ENCODE results near the gene ANO2.

The ANO2 gene

GRCh38 chr12:5916785-5917290, 28.2 kb downstream of the ANO2 start:
- no peak for DNase-seq (ENCODE audit: low read depth in 3 of 3)

- no peak for DNase-seq (ENCODE audit: low read depth in 3 of 3)
Measured at GRCh38 chr12:5915511-5915910, 29.5 kb downstream of the ANO2 start.

- no peak for DNase-seq (ENCODE audit: low read depth in 3 of 3)
Measured at GRCh38 chr12:5914387-5915149, 30.5 kb downstream of the ANO2 start.

- DNase-seq (ENCODE audit: low read depth in 3 of 3): no peak
Measured at GRCh38 chr12:5913387-5913786, 31.7 kb downstream of the ANO2 start.

- DNase-seq (ENCODE audit: low read depth in 3 of 3): no peak
Measured at GRCh38 chr12:5912437-5913334, 32.4 kb downstream of the ANO2 start.

GRCh38 chr12:5912011-5912410, 33.0 kb downstream of the ANO2 start:
- DNase-seq (ENCODE audit: low read depth in 3 of 3): no peak

- no peak for DNase-seq (ENCODE audit: low read depth in 3 of 3)
Measured at GRCh38 chr12:5910790-5911548, 34.1 kb downstream of the ANO2 start.

- DNase-seq (ENCODE audit: low read depth in 3 of 3): no peak
Measured at GRCh38 chr12:5909560-5909959, 35.5 kb downstream of the ANO2 start.

GRCh38 chr12:5908251-5908650, 36.8 kb downstream of the ANO2 start:
- DNase-seq (ENCODE audit: low read depth in 3 of 3): no peak

- no peak for DNase-seq (ENCODE audit: low read depth in 3 of 3)
Measured at GRCh38 chr12:5907807-5908206, 37.3 kb downstream of the ANO2 start.

- DNase-seq (ENCODE audit: low read depth in 3 of 3): no peak
Measured at GRCh38 chr12:5905757-5906156, 39.3 kb downstream of the ANO2 start.

- DNase-seq (ENCODE audit: low read depth in 3 of 3): no peak
Measured at GRCh38 chr12:5904969-5905368, 40.1 kb downstream of the ANO2 start.

- DNase-seq (ENCODE audit: low read depth in 3 of 3): no peak
Measured at GRCh38 chr12:5904441-5904840, 40.6 kb downstream of the ANO2 start.

- no peak for DNase-seq (ENCODE audit: low read depth in 3 of 3)
Measured at GRCh38 chr12:5902736-5903135, 42.3 kb downstream of the ANO2 start.

GRCh38 chr12:5901416-5901815, 43.6 kb downstream of the ANO2 start:
- no peak for DNase-seq (ENCODE audit: low read depth in 3 of 3)

GRCh38 chr12:5900533-5901205, 44.4 kb downstream of the ANO2 start:
- DNase-seq (ENCODE audit: low read depth in 3 of 3): no peak

GRCh38 chr12:5900076-5900475, 45.0 kb downstream of the ANO2 start:
- no peak for DNase-seq (ENCODE audit: low read depth in 3 of 3)

GRCh38 chr12:5899675-5900074, 45.4 kb downstream of the ANO2 start:
- no peak for DNase-seq (ENCODE audit: low read depth in 3 of 3)

- no peak for DNase-seq (ENCODE audit: low read depth in 3 of 3)
Measured at GRCh38 chr12:5898874-5899273, 46.2 kb downstream of the ANO2 start.

GRCh38 chr12:5889381-5890047, 55.5 kb downstream of the ANO2 start:
- no peak for DNase-seq (ENCODE audit: low read depth in 3 of 3)

GRCh38 chr12:5888816-5889315, 56.2 kb downstream of the ANO2 start:
- DNase-seq (ENCODE audit: low read depth in 3 of 3): no peak

Data from stimulated activated CD4-positive, alpha-beta T cell treated with anti-CD3 and anti-CD28 coated beads, TNF-alpha, amount 100 ng/mL, for 4 hours (primary cell).